HG03159 (cell line): ENCODE measurements around the gene KCNMA1.

Experiments
- ATAC-seq: cut with Tn5 transposase; IDR thresholded peaks from one replicate; pipeline ENCODE4 v1.9.1; 2021; ENCODE audit warnings: mild to moderate bottlenecking, moderate library complexity; ENCODE audit not compliant: unreplicated experiment

The KCNMA1 gene

GRCh38 chr10:77513781-77514331 is 123.8 kb downstream of the KCNMA1 start:
- no peak for ATAC-seq

- ATAC-seq = no peak
These were observed 124.4 kb downstream of the KCNMA1 start for GRCh38 chr10:77513220-77513619.

GRCh38 chr10:77512219-77512578 is 125.4 kb downstream of the KCNMA1 start:
- no peak for ATAC-seq

GRCh38 chr10:77511498-77512218 is 126.0 kb downstream of the KCNMA1 start:
- no peak for ATAC-seq

GRCh38 chr10:77510695-77511094 is 126.9 kb downstream of the KCNMA1 start:
- ATAC-seq = no peak

- ATAC-seq = no peak
These were observed 127.3 kb downstream of the KCNMA1 start for GRCh38 chr10:77510294-77510693.

- ATAC-seq = no peak
These were observed 128.2 kb downstream of the KCNMA1 start for GRCh38 chr10:77509391-77509790.

- ATAC-seq = no peak
These were observed 130.2 kb downstream of the KCNMA1 start for GRCh38 chr10:77507291-77507880.

- ATAC-seq = no peak
These were observed 130.9 kb downstream of the KCNMA1 start for GRCh38 chr10:77506517-77507200.

- ATAC-seq = no peak
These were observed 131.9 kb downstream of the KCNMA1 start for GRCh38 chr10:77505431-77506334.

GRCh38 chr10:77504873-77505257 is 132.7 kb downstream of the KCNMA1 start:
- ATAC-seq = no peak

GRCh38 chr10:77504196-77504872 is 133.3 kb downstream of the KCNMA1 start:
- no peak for ATAC-seq

- ATAC-seq = no peak
These were observed 135.8 kb downstream of the KCNMA1 start for GRCh38 chr10:77501846-77502261.

GRCh38 chr10:77501152-77501845 is 136.3 kb downstream of the KCNMA1 start:
- ATAC-seq = peak; percentile 17

GRCh38 chr10:77500754-77501151 is 136.9 kb downstream of the KCNMA1 start:
- ATAC-seq = peak; percentile 54

- ATAC-seq = no peak
These were observed 138.8 kb downstream of the KCNMA1 start for GRCh38 chr10:77498829-77499228.

- ATAC-seq = no peak
These were observed 139.4 kb downstream of the KCNMA1 start for GRCh38 chr10:77498210-77498609.

- ATAC-seq = no peak
These were observed 139.9 kb downstream of the KCNMA1 start for GRCh38 chr10:77497748-77498147.

GRCh38 chr10:77496941-77497420 is 140.6 kb downstream of the KCNMA1 start:
- no peak for ATAC-seq
